Aorta (tissue), 5 donors: Measurements from ENCODE around the gene ADCY5. TPM values are rescaled to one million over a fixed set of nuclear protein-coding genes. Genes with fewer than 3 reads are reported as not detected.
"Not testable (repeated sequence)": the region's sequence is repeated elsewhere in the genome, so short reads cannot be mapped to it uniquely, and the experiment has no call there.

Experiments used
- ATAC-seq: fragments of 200-7000 bp; cut with Tn5 transposase; one replicate; pipeline ENCODE4 v1.9.1; 2022; ENCODE audit warnings: moderate library complexity; ENCODE audit not compliant: low FRiP score
- DNase-seq, 2 donors: peaks; one replicate each; pipeline ENCODE4 v3.0.0-alpha.2; 2020
- H3K27ac ChIP-seq, 2 donors: one replicate each; pipeline ENCODE4 v1.5.1; 2013; ENCODE audit warnings: low read length in 2 of 2, mild to moderate bottlenecking in 2 of 2, moderate library complexity in 2 of 2, control low read depth in 1 of 2, inconsistent platforms in 1 of 2, low read depth in 1 of 2
- H3K27me3 ChIP-seq, 2 donors: one replicate each; pipeline ENCODE4 v1.6.1; 2013; ENCODE audit warnings: control low read depth in 1 of 2, low read length in 1 of 2, mild to moderate bottlenecking in 1 of 2, moderate library complexity in 1 of 2; ENCODE audit not compliant: insufficient read depth in 2 of 2, control insufficient read depth in 1 of 2
- H3K36me3 ChIP-seq, 2 donors: one replicate each; pipeline ENCODE4 v1.6.1; 2013; ENCODE audit warnings: control low read depth in 1 of 2, low read length in 1 of 2, mild to moderate bottlenecking in 1 of 2; ENCODE audit not compliant: insufficient read depth in 2 of 2, control insufficient read depth in 1 of 2
- H3K4me1 ChIP-seq, 2 donors: one replicate each; pipeline ENCODE4 v1.6.1; 2013; ENCODE audit warnings: low read length in 2 of 2, control low read depth in 1 of 2, mild to moderate bottlenecking in 1 of 2, moderate library complexity in 1 of 2; ENCODE audit not compliant: insufficient read depth in 2 of 2, control insufficient read depth in 1 of 2
- H3K4me3 ChIP-seq, 2 donors: one replicate each; pipeline ENCODE4 v1.5.1; 2013; ENCODE audit warnings: low read length in 2 of 2, control low read depth in 1 of 2, mild to moderate bottlenecking in 1 of 2
- H3K9me3 ChIP-seq: one replicate; pipeline ENCODE4 v1.6.1; 2013; ENCODE audit warnings: mild to moderate bottlenecking, low read length; ENCODE audit not compliant: control insufficient read depth
- WGBS, 2 donors: extraction: QIAGEN DNeasy Blood & Tissue Kit; methylation state at CpG; one replicate each; pipeline ENCODE4 v1.1.7; 2013; 5-methylcytosine and 5-hydroxymethylcytosine counted together
- intact Hi-C, 2 donors: fragments of 100-400 bp; cut with DNase I; formaldehyde crosslinking; loops; one replicate each; pipeline versions ENCODE4 v1.14.2 to v1.15.0; 2022
- polyA plus RNA-seq, 2 donors: library from polyadenylated mRNA; stranded (reverse); fragments of 200-250 nt; gene quantifications; one replicate each; pipeline ENCODE4 v1.2.3, GENCODE V29; 2013
- total RNA-seq, 2 donors: library from RNA; stranded (reverse); fragmentation: NEBNext Ultra II Directional; extraction: Animal tissue kit (Norgen Biotek cat#: 25700); gene quantifications; one replicate each; pipeline ENCODE4 v1.2.1, GENCODE V29; 2021
- donor health status: healthy with polysubstance abuse.
- donor health status: Bipolar disorder and iron deficiency.
- donor health status: DM: no; HTN: no; CAD: no.
- donor health status: DM: no; HTN: no; CAD: no.
- donor health status: DM: yes; HTN: yes; CAD: no.

The ADCY5 gene
- total and polyA plus RNA-seq, 4 donors, result 6.6 to 72.7 (median 40.9) TPM

GRCh38 chr3:123256256-123256655 lies 192.6 kb downstream of the ADCY5 start:
- WGBS, 2 donors, result 49 to 73% methylated on average over 2 of the region's 2 CpGs
- intact Hi-C loops, result loop anchor here (5.0 to 10.0 kb wide), 2 partner anchors 221 to 229 kb away; partner anchors contain the start of gene SEMA5B (in 1 of the 2)
- DNase-seq (no peak), ATAC-seq (no peak)
- Histone ChIP-seq H3K9me3 (no peaks in the 10 kb centered on the region), H3K4me1 (no peaks in the 10 kb centered on the region), H3K27me3 (no peaks in the 10 kb centered on the region), H3K4me3 (no peak overlapping the region), H3K36me3 (no peaks in the 10 kb centered on the region), H3K27ac (no peak overlapping the region)

GRCh38 chr3:123246866-123247265 lies 202.0 kb downstream of the ADCY5 start:
- Histone ChIP-seq H3K4me1 (no peaks in the 10 kb centered on the region), H3K9me3 (no peaks in the 10 kb centered on the region), H3K36me3 (peaks cover 0 to 2% of the 10 kb centered on the region in 2 donors), H3K27me3 (no peaks in the 10 kb centered on the region), H3K4me3 (no peak overlapping the region), H3K27ac (peak overlapping the region in 1 of 2 donors; percentile 36)
- ATAC-seq, result no peak
- no peak for DNase-seq
- WGBS, 2 donors, result 7 to 10% methylated on average over 3 of the region's 3 CpGs
- intact Hi-C loops, result no loop called here

- no peak for ATAC-seq
- H3K36me3 ChIP-seq, result peaks cover 0 to 1% of the 10 kb centered on the region in 2 donors
- H3K27ac ChIP-seq, result no peak overlapping the region
- WGBS, 2 donors, result 57 to 61% methylated on average over 4 of the region's 4 CpGs
- intact Hi-C loops, result no loop called here
- no peak overlapping the region for H3K4me3 ChIP-seq
- no peaks in the 10 kb centered on the region for H3K9me3 ChIP-seq
- H3K4me1 ChIP-seq, result no peaks in the 10 kb centered on the region
- no peaks in the 10 kb centered on the region for H3K27me3 ChIP-seq
- no peak for DNase-seq
Observed at GRCh38 chr3:123244128-123244527, 204.8 kb downstream of the ADCY5 start.

- intact Hi-C loops, result no loop called here
- WGBS, 2 donors, result 96 to 99% methylated on average over 1 of the region's 1 CpG
- no peaks in the 10 kb centered on the region for H3K36me3 ChIP-seq
- H3K4me3 ChIP-seq, result no peak overlapping the region
- no peak for ATAC-seq
- no peak overlapping the region for H3K27ac ChIP-seq
- no peak for DNase-seq
- H3K4me1 ChIP-seq, result no peaks in the 10 kb centered on the region
- no peaks in the 10 kb centered on the region for H3K27me3 ChIP-seq
- H3K9me3 ChIP-seq, result no peaks in the 10 kb centered on the region
Observed at GRCh38 chr3:123239756-123240155, 209.1 kb downstream of the ADCY5 start.

GRCh38 chr3:123239186-123239585 lies 209.7 kb downstream of the ADCY5 start:
- H3K9me3 ChIP-seq, ATAC-seq: not testable (repeated sequence)

GRCh38 chr3:123236902-123237301 lies 212.0 kb downstream of the ADCY5 start:
- intact Hi-C loops, result no loop called here
- H3K9me3 ChIP-seq, result no peaks in the 10 kb centered on the region
- H3K27me3 ChIP-seq, result no peaks in the 10 kb centered on the region
- whole genome bisulfite sequencing, 2 donors, result 88 to 90% methylated on average over 3 of the region's 3 CpGs
- DNase-seq (no peak), ATAC-seq (no peak)
- H3K4me1 ChIP-seq, result no peaks in the 10 kb centered on the region
- no peaks in the 10 kb centered on the region for H3K36me3 ChIP-seq
- no peak overlapping the region for H3K27ac ChIP-seq
- H3K4me3 ChIP-seq, result no peak overlapping the region

More at GRCh38 chr3:123239186-123239585, 209.7 kb downstream of the ADCY5 start:
- WGBS, 2 donors, result 93 to 94% methylated on average over 2 of the region's 2 CpGs
- intact Hi-C loops, H3K4me3 ChIP-seq, H3K27me3 ChIP-seq, H3K4me1 ChIP-seq, H3K27ac ChIP-seq, DNase-seq, H3K36me3 ChIP-seq: not testable (repeated sequence)

Other genes starting within 250 kb of the ADCY5 start
- 10 to 100 TPM; 16.1 to 17.3 TPM for gene SEC22A, start 247.1 kb downstream of the ADCY5 start, total RNA-seq
- 10 to 100 TPM; 10.2 to 11.0 TPM for gene SEC22A, start 247.1 kb downstream of the ADCY5 start, polyA plus RNA-seq
- gene HACD2, start 136.0 kb upstream of the ADCY5 start, total RNA-seq, result 10 to 100 TPM; 16.0 to 17.2 TPM
- 1 to 10 TPM; 8.8 to 9.7 TPM for gene HACD2, start 136.0 kb upstream of the ADCY5 start, polyA plus RNA-seq